HG03103 (cell line): ENCODE measurements around the gene TMEM87B.
"Not testable (repeated sequence)": the region's sequence is repeated elsewhere in the genome, so short reads cannot be mapped to it uniquely, and the experiment has no call there.

Source experiments
- ATAC-seq: cut with Tn5 transposase; IDR thresholded peaks from one replicate; pipeline ENCODE4 v1.9.1; 2021; ENCODE audit warnings: low read depth; ENCODE audit not compliant: unreplicated experiment

Gene TMEM87B

DNA sequence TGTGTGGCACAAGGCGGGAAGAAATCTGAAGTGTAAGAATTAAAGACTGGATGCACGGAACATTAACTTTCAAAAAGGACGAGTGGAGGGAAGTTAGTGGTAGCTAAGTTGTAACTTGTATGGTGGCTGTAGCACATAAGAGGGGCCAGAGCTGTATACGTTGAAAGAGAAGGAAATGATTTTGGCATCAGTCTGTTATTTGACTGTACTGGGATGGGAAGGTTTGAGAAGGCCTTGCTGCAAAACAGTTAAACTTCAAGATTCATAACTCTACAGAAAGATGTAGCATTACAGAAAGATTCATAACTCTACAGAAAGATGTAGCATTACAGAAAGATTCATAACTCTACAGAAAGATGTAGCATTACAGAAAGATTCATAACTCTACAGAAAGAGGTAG lies 58.3 kb downstream of the TMEM87B start:
- ATAC-seq, result not testable (repeated sequence)

DNA sequence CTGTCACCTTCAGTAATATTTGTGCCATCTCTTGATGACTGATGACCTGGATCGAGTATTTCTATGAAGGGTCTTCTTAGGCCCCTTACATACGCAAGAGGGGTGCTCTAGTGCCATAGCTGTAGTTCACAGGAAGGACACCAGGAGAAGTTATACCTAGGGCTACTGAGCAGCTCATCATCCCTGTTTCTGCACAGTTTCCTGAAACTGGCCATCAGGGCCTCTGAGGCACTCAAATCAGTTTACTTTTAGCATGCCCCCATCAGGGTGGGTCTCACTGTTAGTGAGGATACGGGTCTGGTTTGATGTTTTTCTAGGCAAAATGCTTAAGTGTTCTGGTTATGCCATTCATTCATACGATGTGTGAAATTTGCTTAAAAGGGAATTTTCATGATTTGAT lies 63.1 kb downstream of the TMEM87B start:
- ATAC-seq, result no peak

DNA sequence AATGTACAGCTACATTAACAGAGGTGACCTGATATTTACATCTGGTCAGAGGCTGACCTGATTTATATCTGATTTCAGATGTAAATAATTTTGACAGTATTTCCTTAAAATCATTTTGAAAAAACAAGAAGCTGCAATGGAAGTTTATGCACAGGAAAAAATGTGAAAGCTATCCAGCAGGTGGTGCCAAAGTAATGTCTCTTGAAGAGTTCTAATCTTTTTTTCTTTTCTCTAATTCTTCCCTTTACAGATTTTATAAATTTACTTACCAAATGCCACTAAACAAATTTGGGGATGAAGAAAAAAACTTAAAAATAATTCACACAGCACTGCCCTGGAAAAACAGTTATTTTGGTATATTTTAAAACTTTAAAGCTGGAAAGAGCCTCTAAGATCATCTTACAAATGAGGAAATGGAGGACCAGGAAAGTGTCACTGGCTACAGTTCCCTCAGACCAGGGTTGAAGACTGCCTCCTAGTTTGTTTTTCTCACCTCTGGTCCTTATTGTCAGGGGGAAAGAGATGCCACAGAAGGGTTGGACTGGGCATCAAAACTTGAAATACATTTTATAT lies 66.7 kb downstream of the TMEM87B start:
- ATAC-seq, result no peak

DNA sequence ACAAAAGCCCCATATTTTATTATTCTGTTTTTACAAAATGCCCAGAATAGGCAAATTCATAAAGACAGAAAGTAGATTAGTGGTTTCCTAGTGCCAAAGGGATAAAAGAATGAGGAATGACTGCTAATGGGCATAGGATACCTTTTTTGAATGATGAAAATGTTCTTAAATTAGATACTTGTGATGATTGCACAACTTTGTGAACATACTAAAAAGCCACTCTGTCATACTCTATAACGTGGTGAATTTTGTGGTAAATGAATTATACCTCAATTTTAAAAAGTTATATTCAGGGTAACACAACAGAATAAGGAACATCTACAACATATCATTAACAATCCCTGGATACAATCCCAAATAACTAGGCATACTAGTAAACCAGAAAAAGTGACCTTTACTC lies 74.0 kb downstream of the TMEM87B start:
- ATAC-seq, result no peak

DNA sequence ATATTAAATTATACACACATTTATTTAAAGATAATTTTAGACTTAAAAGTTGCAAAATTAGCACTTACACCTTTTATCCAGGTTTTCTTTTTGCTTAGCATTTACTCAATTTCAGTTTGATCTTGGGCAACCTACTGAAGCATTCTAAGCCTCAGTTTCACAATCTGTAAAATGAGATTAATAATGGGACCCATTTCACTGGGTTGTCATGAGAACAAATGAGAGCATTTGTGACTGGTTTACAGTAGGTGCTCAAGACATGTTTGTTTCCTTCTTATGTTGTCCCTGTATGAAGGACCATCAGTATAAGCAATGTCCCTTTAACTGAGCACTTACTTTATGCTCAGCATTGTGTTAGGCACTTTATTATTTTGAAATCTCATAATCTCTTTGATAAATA lies 78.3 kb downstream of the TMEM87B start:
- no peak for ATAC-seq

DNA sequence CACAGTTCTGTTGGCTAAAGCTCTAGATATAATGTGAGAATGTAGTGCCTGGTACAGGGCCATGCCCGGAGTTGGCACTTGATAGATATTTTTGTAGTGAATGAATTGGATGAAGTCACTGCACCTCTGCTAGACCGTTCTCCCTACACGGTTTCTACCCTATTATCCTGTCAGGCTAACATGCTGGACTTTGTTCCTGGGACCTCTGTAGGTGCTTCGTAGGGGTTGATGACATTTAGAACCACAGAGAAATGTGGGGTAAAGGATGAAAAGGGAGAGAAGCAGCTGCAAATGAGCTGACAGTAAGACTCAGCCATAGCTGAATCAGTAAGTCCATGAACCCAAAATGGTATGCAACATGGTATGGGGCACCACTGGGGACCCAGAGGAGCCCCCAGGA lies 79.1 kb downstream of the TMEM87B start:
- no peak for ATAC-seq

DNA sequence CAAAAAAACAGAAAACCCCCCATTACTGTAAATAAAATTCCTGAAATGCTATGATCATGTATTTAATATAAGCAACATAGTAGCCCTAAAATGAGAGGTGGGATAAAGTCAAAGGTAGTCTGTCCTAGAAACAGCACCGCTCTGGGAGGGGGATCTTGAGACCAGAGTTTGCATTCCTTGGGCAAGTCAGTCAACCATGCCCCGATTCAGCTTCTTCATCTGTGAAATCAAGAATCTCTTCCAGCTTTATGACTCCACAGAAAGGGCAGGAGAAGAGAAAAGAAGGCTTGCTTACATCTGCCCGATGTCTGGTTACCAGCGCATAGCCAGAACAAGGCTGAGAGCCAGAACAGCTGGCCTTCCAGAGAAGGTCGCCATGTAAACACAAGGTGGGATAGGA lies 81.0 kb downstream of the TMEM87B start:
- ATAC-seq, result no peak

DNA sequence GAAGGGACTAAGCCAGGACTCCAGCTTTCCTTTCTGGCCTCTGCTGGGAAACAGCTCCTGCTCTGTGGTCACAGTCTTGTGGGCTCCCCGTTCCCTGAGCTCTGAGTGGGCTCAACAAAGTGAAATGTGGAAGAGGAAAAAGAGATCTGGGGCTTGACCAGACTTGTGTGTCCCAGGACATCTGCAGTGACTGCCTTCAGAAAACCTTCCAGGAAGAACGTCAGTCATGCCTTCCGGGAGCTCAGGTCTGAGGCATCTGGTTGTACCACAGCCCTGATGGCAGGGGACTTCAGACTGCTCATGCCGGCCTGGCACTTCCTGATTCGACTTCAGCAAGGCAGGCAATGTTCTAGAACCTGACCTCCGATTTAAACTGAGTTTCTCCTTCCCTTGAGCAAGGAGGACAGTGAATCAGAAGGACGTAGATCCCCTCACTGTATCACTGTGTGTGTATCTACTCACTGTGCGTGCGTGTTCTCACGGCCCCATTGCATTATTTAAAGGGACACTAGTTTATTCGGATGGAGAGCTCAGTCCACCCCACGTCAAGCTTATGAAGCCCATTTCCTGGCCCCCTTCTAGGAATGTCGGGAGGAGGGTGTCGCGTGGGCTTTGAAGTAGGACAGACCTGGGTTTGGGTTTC lies 82.6 kb downstream of the TMEM87B start:
- no peak for ATAC-seq

DNA sequence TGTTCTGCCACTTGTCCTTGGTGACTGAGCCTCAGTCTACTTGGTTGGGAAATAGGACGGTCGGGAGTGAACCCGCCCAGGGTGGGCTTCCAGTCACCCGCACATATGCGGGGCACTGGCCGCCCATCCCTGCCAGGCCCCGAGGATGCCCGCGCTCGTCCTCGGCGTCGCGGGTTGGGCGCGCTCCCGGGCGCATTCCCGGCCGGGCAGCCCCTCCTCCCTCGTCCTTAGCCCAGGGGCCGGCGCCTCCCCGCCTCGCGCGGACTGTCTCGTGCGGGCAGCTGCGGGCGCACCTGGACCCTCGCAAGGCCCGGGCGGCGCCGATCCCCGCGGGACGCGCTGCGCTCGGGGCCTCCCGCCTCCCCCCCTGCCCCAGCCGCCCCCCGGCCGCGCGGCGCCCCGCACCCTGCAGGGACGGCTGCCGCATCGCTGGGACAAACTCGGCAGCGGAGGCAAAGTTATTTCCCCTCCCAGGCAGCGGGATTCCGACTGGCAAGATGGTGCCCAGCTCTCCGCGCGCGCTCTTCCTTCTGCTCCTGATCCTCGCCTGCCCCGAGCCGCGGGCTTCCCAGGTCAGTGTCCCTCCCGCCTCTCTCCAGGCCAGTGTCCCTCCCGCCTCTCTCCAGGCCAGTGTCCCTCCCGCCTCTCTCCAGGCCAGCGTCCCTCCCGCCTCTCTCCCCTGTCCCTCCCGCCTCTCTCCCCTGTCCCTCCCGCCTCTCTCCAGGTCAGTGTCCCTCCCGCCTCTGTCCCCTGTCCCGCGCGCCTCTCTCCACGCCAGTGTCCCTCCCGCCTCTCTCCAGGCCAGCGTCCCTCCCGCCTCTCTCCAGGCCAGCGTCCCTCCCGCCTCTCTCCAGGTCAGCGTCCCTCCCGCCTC lies 83.3 kb downstream of the TMEM87B start, which contains the start of gene FBLN7:
Gene FBLN7 (plus strand): TSS at position 227 of the 874 bp plus-strand sequence. CDS start 271 bp downstream, at position 498.
- no peak for ATAC-seq

DNA sequence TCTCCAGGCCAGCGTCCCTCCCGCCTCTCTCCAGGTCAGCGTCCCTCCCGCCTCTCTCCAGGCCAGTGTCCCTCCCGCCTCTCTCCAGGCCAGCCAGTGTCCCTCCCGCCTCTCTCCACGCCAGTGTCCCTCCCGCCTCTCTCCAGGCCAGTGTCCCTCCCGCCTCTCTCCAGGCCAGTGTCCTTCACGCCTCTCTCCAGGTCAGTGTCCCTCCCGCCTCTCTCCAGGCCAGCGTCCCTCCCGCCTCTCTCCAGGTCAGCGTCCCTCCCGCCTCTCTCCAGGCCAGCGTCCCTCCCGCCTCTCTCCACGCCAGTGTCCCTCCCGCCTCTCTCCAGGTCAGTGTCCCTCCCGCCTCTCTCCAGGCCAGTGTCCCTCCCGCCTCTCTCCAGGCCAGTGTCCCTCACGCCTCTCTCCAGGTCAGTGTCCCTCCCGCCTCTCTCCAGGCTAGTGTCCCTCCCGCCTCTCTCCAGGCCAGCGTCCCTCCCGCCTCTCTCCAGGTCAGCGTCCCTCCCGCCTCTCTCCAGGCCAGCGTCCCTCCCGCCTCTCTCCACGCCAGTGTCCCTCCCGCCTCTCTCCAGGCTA lies 84.1 kb downstream of the TMEM87B start:
- ATAC-seq, result not testable (repeated sequence)

DNA sequence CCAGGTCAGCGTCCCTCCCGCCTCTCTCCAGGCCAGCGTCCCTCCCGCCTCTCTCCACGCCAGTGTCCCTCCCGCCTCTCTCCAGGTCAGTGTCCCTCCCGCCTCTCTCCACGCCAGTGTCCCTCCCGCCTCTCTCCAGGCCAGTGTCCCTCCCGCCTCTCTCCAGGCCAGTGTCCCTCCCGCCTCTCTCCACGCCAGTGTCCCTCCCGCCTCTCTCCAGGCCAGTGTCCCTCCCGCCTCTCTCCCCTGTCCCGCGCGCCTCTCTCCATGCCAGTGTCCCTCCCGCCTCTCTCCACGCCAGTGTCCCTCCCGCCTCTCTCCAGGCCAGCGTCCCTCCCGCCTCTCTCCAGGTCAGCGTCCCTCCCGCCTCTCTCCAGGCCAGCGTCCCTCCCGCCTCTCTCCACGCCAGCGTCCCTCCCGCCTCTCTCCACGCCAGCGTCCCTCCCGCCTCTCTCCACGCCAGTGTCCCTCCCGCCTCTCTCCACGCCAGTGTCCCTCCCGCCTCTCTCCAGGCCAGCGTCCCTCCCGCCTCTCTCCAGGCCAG lies 84.7 kb downstream of the TMEM87B start:
- not testable (repeated sequence) for ATAC-seq

DNA sequence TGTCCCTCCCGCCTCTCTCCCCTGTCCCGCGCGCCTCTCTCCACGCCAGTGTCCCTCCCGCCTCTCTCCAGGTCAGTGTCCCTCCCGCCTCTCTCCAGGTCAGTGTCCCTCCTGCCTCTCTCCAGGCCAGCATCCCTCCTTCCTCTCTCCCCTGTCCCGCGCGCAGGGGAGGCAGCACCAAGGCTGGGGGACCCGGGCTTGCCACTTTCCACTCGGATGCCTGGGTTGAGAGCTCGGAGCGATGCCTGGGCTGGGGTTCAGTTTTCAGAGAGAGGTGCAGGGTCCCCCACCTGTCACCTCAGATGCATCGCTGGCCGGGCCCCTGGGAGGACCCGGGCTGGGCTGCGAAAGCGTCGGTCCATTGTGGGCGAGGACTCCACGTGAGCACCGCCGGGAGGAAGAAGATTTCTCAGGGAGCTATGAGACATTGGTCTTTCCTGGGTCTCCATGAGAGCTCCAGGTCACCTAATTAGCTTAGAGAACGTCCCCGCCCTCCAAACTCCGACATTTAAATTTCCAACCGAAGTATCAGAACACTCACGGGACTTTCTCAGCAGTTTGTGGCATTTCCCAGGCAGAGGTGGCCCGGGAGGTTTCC lies 85.2 kb downstream of the TMEM87B start:
- ATAC-seq, result no peak

DNA sequence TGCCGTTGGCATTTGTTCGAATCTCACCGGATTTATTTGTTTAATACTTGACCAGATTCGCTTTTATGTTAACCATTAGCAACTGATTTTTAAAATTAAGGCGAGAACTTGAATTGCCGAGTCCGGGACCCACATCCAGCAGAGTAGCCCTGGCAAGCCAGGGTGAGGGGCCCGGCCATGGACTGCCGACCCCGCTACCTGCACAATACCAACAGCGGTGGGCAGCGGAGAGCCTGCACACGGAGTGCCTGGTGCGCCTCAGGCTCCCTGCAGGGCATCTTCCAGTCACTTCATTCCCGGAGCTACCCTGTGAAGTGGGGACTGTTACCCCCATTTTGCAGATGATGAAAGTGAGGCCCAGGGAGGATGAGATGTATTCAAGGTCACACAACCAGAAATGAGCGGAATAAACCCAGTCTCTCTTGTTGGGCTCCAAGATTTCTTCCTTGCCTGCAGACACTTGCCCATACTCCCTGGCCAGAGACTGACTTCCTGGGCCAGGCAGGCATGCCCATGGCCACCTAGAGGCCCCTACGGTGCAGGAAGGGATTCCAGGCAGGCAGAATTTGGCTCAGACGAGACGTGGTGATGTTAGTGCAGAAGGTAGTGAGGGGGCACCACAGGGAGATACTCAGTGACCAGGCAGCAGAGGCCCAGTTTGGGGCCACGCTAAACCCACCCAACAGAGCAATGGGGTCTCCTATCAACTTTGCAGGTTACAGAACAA lies 86.0 kb downstream of the TMEM87B start:
- ATAC-seq, result no peak

DNA sequence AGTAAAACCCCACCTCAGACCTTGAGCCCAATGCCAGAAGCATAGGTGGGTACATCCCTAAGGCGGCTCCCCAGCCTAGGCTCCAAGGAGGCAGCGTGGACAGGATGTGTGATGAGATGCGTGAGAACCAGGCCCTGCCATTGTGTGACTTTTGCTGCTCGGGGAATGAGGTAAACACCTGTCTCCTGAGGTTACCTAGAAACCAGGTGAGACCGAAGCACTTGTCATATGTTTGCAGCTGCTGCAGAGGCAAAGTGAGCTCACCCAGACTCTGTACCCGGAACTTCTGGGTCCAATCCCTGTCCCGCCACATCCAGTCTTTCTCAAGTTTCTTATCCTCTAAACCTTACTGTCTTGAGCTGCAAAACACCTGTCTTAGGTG lies 86.5 kb downstream of the TMEM87B start:
- ATAC-seq, result no peak

DNA sequence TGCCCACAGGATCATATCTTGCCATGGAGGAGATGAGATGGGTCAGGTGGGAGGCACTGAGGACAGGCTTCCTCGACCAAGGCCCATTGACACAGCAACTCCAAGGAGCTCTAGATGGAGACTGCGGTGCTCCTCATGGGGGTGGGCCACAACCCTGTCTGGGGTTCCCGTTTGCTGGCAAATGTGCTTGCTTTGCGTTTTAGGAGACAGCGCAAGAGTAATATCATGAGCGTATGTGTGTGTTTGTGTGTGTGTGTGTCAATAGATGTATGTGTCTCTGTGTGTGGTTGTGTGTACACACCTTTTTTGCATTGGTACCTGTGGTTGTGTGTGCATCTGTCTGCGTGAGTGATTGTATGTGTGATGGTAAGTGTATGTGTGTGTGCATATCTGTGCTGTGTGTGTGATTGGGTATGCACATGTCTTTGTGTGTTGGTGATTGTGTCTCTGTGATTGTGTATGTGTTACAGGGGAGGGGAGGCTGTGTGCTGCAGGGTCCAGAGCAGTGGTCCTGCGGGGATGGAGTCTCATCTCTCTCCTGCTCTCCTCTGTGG lies 87.5 kb downstream of the TMEM87B start:
- no peak for ATAC-seq

DNA sequence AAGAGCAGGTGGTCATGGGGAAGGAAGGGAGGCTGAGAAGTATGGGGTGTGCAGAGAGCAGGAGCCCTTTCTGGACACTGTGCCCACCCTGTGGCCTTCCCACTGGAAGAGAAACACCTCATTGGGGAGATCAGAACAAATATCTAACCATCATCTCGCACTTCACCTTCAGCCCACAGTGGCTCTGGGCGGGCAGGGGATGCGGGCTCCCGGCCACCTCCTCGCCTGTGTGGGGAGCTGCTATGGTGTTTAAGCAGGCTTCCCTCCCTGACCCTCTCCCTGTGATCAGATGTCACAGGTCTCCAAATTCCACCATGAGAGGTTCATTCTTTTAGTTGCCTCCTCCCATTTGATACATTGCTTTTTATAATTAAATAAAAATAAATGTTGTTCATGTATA lies 88.1 kb downstream of the TMEM87B start:
- ATAC-seq, result no peak

DNA sequence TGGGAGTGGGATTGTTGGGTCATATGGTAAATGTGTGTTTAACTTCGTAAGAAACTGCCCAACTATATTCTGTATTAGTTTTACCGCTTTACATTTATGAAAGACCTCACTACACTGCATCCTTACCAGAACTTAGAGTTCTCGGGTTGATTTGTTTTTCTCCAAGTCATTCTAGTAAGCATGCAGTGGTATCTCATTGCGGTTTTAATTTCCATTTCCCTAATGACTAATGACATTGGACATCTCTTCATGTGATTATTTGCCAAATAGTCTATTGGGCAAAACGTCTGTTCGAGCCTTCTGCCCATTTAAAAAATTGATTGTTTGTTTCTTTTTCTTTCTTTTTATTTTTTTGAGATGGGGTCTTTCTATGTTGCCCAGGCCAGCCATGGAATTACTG lies 89.9 kb downstream of the TMEM87B start:
- no peak for ATAC-seq

DNA sequence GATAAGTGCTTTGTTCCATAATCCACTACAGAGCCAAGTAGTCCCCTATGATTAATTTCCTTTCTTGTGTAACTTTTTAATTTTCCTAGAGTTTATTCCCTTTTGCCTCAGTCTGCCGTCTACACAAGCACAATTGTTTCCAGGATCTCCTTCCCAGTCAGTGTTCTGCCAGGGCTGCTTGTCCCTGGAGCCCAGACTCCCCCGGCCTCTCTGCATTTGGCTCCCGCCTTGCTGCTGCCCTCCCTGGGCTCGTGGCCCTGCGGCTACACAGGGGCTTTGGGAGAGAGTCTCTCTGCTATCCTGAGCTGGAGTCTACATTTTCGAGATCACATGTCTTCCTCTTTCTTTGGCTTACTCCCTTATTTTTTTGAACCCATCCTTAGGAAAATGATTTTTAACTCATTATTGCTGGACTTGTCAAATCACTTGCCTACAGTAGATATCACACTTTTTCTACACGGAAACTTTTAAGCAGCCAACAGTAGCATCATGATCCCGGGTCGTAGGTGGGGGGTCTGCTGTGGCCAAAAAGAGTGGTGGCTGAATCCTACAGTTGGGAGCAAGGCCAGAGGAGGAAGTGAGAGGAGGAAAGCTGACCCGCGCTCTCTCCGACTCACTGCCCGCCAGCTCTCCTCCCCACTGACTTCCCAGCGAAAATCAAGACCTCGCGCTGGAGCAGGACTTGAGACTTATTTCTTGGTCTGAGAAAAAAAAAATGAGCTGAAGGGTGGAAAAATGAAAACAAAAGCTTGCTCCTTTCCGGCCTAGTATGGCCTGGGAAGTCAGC lies 92.5 kb downstream of the TMEM87B start:
- ATAC-seq, result no peak

DNA sequence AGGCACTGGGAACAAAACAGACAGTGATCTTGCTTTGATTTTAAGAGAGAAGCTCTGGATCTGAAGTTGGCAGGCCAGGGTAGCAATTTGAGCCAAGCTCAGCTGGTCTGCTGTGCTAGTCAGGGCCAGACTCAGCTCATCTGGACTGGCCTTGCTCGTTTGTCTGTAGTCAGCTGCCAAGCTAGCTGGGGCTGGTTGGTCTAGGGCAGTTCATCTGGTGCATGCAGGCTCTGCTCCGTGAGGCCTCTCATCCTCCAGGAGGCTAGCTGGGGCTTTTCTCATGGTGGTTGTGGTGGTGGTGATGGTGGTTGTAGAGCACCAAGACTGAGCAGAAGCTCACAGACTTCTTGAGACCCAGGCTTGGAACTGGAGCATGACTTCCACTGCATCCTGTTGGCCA lies 93.4 kb downstream of the TMEM87B start:
- ATAC-seq, result no peak
